SK-N-SH (cell line): Measurements from ENCODE around the gene BRD2. TPM values are rescaled to one million over a fixed set of nuclear protein-coding genes. Genes with fewer than 3 reads are reported as not detected.
A peak's percentile ranks its signal among the peaks of the same experiment; 100 is the strongest.

Experiments
- CTCF ChIA-PET: fragments of 300-600, 350-600 bp; formaldehyde crosslinking; extraction: SDS; loops from one replicate; lab custom pipeline; 2021; lab: Yijun Ruan, JAX
- POLR2A ChIA-PET: fragments of 350-600 bp; sonication (Branson Sonifier 250); formaldehyde crosslinking; extraction: SDS; loops from one replicate; lab custom pipeline; 2020; ENCODE audit warnings: antibody characterized with exemption, inconsistent platforms; lab: Yijun Ruan, JAX
- DNase-seq: peaks from one replicate; pipeline ENCODE4 v3.0.0; 2012
- H2AFZ ChIP-seq: fragments of 200-600 bp; sonication (generic); 2 replicates; pipeline ENCODE4 v1.8.1; 2016; ENCODE audit warnings: antibody characterized with exemption, mild to moderate bottlenecking, low read depth
- H3F3A ChIP-seq: fragments of 200-600 bp; sonication (generic); replicated peaks from 2 replicates; pipeline ENCODE3; 2016; ENCODE audit warnings: antibody characterized with exemption, mild to moderate bottlenecking; ENCODE audit not compliant: insufficient read depth
- H3K27ac ChIP-seq, 2 experiments: fragments of 200-500 bp in 1 of 2; fragments of 200-600 bp in 1 of 2; sonication (Bioruptor generic) in 1 of 2; sonication (generic), shearing (Covaris generic) in 1 of 2; 2 replicates each; pipeline versions ENCODE4 v1.5.1 to v1.6.1; 2014 to 2016; ENCODE audit warnings: low read depth in 2 of 2, inconsistent platforms in 1 of 2, low read length in 1 of 2, mild to moderate bottlenecking in 1 of 2, mixed read lengths in 1 of 2
- H3K27me3 ChIP-seq: fragments of 200-600 bp; sonication (generic), shearing (Covaris generic); 2 replicates; pipeline ENCODE4 v1.6.1; 2016; ENCODE audit warnings: mixed run types; ENCODE audit not compliant: insufficient read depth
- H3K36me3 ChIP-seq, 2 experiments: fragments of 200-500 bp in 1 of 2; fragments of 200-600 bp in 1 of 2; sonication (Bioruptor generic) in 1 of 2; sonication (generic) in 1 of 2; replicated peaks in 1 of 2; 2 replicates each; pipeline versions ENCODE3 to v1.5.1; 2014 to 2016; ENCODE audit warnings: low read length in 1 of 2, mild to moderate bottlenecking in 1 of 2; ENCODE audit not compliant: insufficient read depth in 2 of 2, control insufficient read depth in 1 of 2
- H3K4me1 ChIP-seq, 2 experiments: fragments of 200-500 bp in 1 of 2; fragments of 200-600 bp in 1 of 2; sonication (Bioruptor generic) in 1 of 2; sonication (generic), shearing (Covaris generic) in 1 of 2; 2 replicates each; pipeline versions ENCODE4 v1.5.1 to v1.6.1; 2014 to 2016; ENCODE audit warnings: low read depth in 1 of 2, low read length in 1 of 2, mixed run types in 1 of 2; ENCODE audit not compliant: insufficient read depth in 2 of 2, control insufficient read depth in 1 of 2
- H3K4me2 ChIP-seq: fragments of 200-600 bp; sonication (generic), shearing (Covaris generic); 2 replicates; pipeline ENCODE4 v1.6.1; 2017; ENCODE audit warnings: mixed run types
- H3K4me3 ChIP-seq, 2 experiments: fragments of 200-500 bp in 1 of 2; fragments of 200-600 bp in 1 of 2; sonication (Bioruptor generic) in 1 of 2; sonication (generic), shearing (Covaris generic) in 1 of 2; 2 replicates each; pipeline versions ENCODE4 v1.5.1 to v1.8.1; 2014 to 2016; ENCODE audit warnings: low read depth in 2 of 2, inconsistent platforms in 1 of 2, low read length in 1 of 2, mild to moderate bottlenecking in 1 of 2, mixed read lengths in 1 of 2, moderate library complexity in 1 of 2
- H3K79me2 ChIP-seq: fragments of 200-600 bp; sonication (generic); 2 replicates; pipeline ENCODE4 v1.8.1; 2017; ENCODE audit warnings: mild to moderate bottlenecking; ENCODE audit not compliant: insufficient read depth
- H3K9ac ChIP-seq: fragments of 200-600 bp; sonication (generic); 2 replicates; pipeline ENCODE4 v1.6.1; 2017; ENCODE audit warnings: mixed run types
- H3K9me2 ChIP-seq: fragments of 200-600 bp; sonication (generic); 2 replicates; pipeline ENCODE4 v1.6.1; 2017; ENCODE audit warnings: mixed run types
- H3K9me3 ChIP-seq: fragments of 200-600 bp; sonication (generic); 2 replicates; pipeline ENCODE4 v1.6.1; 2017; ENCODE audit warnings: mixed run types, mild to moderate bottlenecking, moderate library complexity
- H4K20me1 ChIP-seq: fragments of 200-600 bp; sonication (generic); 2 replicates; pipeline ENCODE4 v1.6.1; 2017; ENCODE audit warnings: mild to moderate bottlenecking, mixed run types; ENCODE audit not compliant: insufficient read depth
- CHD2 ChIP-seq: fragments of 150-350 bp; IDR thresholded peaks from 2 replicates; pipeline ENCODE4 v1.6.1; 2018; ENCODE audit warnings: low read length; ENCODE audit not compliant: partially characterized antibody
- CTCF ChIP-seq: fragments of 200-600 bp; sonication (generic); IDR thresholded peaks from 2 replicates; pipeline ENCODE4 v1.6.1; 2017; ENCODE audit warnings: antibody characterized with exemption, mild to moderate bottlenecking, moderate library complexity
- EP300 ChIP-seq, 2 experiments: IDR thresholded peaks; 2 replicates each; pipeline versions ENCODE4 v1.4.0 to v1.6.1; 2012; ENCODE audit warnings: borderline replicate concordance in 1 of 2, low read depth in 1 of 2, low read length in 1 of 2
- EZH2phosphoT487 ChIP-seq: fragments of 200-600 bp; sonication (generic); IDR thresholded peaks from 2 replicates; pipeline ENCODE4 v1.6.1; 2017; ENCODE audit warnings: low read depth, mixed run types, mild to moderate bottlenecking, antibody characterized with exemption, moderate library complexity, borderline replicate concordance
- FOSL2 ChIP-seq: IDR thresholded peaks from 2 replicates; pipeline ENCODE4 v1.4.0; 2012; ENCODE audit warnings: low read depth, mild to moderate bottlenecking, moderate library complexity, borderline replicate concordance
- FOXM1 ChIP-seq: IDR thresholded peaks from 2 replicates; pipeline ENCODE4 v1.4.0; 2012; ENCODE audit warnings: low read depth, mild to moderate bottlenecking
- GABPA ChIP-seq: IDR thresholded peaks from 2 replicates; pipeline ENCODE4 v1.4.0; 2012; ENCODE audit warnings: low read depth, mild to moderate bottlenecking
- MEF2A ChIP-seq: IDR thresholded peaks from 2 replicates; pipeline ENCODE4 v1.4.0; 2012; ENCODE audit warnings: low read depth, borderline replicate concordance
- NRF1 ChIP-seq: IDR thresholded peaks from 2 replicates; pipeline ENCODE4 v1.6.1; 2012; ENCODE audit warnings: low read depth, mild to moderate bottlenecking, low read length
- POLR2AphosphoS5 ChIP-seq: IDR thresholded peaks from 2 replicates; pipeline ENCODE4 v1.6.1; 2012; ENCODE audit warnings: low read depth, low read length
- SMC3 ChIP-seq: IDR thresholded peaks from 2 replicates; pipeline ENCODE4 v1.6.1; 2012; ENCODE audit warnings: low read depth, low read length, improper control_type of control experiment
- TAF1 ChIP-seq: IDR thresholded peaks from 2 replicates; pipeline ENCODE4 v1.6.1; 2012; ENCODE audit warnings: low read depth, mild to moderate bottlenecking, low read length, moderate library complexity, borderline replicate concordance
- TCF12 ChIP-seq: IDR thresholded peaks from 2 replicates; pipeline ENCODE4 v1.4.0; 2012
- TEAD4 ChIP-seq: IDR thresholded peaks from 2 replicates; pipeline ENCODE4 v1.4.0; 2012; ENCODE audit warnings: mild to moderate bottlenecking, borderline replicate concordance; ENCODE audit not compliant: insufficient read depth
- WGBS: methylation state at CpG from one replicate; pipeline ENCODE4 v1.1.6; 2017; ENCODE audit warnings: low lambda C conversion rate; 5-methylcytosine and 5-hydroxymethylcytosine counted together
- polyA plus RNA-seq, 3 experiments: library from polyadenylated mRNA; depleted of rRNA; stranded (reverse); fragments of >200 nt; gene quantifications; 2 replicates each; pipeline ENCODE4 v1.2.3, GENCODE V29; 2012

The BRD2 gene
- polyA plus RNA-seq, 1 of the 3 experiments (the other 2 are of a cell fraction): 104 TPM

- WGBS: 33% methylated on average over 3 of the region's 3 CpGs
- Histone ChIP-seq H3F3A (no peaks in the 10 kb centered on the region), H3K9ac (no peak overlapping the region), H3K4me1 (peaks cover 0 to 6% of the 10 kb centered on the region in 2 experiments; a peak in 1 of 4 replicates), H3K27ac (no peak overlapping the region), H3K36me3 (no peaks in the 10 kb centered on the region), H3K27me3 (no peaks in the 10 kb centered on the region), H3K79me2 (no peaks in the 10 kb centered on the region), H4K20me1 (no peaks in the 10 kb centered on the region), H2AFZ (no peak overlapping the region), H3K4me3 (no peak overlapping the region), H3K9me3 (peaks cover 4% of the 10 kb centered on the region; the same call in 1 of the 2 replicates), H3K9me2 (no peaks in the 10 kb centered on the region), H3K4me2 (no peak overlapping the region)
- POLR2A ChIA-PET: no interaction called here
- no peak for DNase-seq
- CTCF ChIA-PET: interaction anchor here (0.7 to 10.8 kb wide), 11 partner anchors 14 to 363 kb away, joined by 3 to 187 read pairs (median 11); partner anchors contain the start of genes BRD2, HLA-DMB and TAP2
- peak; percentile 43 for TF ChIP-seq CTCF
- no peak for TF ChIP-seq EZH2phosphoT487
Observed at GRCh38 chr6:32954986-32955802, 13.2 kb upstream of the BRD2 start.

- WGBS: 79% methylated on average over 2 of the region's 2 CpGs
- no peak overlapping the region for H2AFZ ChIP-seq
- no peak for DNase-seq
- no peak overlapping the region for H3K4me2 ChIP-seq
- ChIA-PET CTCF (interaction anchor here (4.3 to 10.8 kb wide), 4 partner anchors 13 to 70 kb away, joined by 28 to 187 read pairs (median 92); partner anchors contain the start of genes BRD2 and HLA-DMB), POLR2A (no interaction called here)
- H3F3A ChIP-seq: no peaks in the 10 kb centered on the region
- no peaks in the 10 kb centered on the region for H3K36me3 ChIP-seq
- TF ChIP-seq MEF2A (no peak), FOXM1 (no peak), POLR2AphosphoS5 (no peak), GABPA (no peak), SMC3 (no peak), TAF1 (no peak), FOSL2 (no peak), NRF1 (no peak), TCF12 (no peak), TEAD4 (no peak), CHD2 (no peak), EP300 (IDR thresholded peaks at IDR 0.05; ENCODE audit: borderline replicate concordance in 1 of 2, low read depth in 1 of 2, low read length in 1 of 2) (no peak), CTCF (no peak)
- H3K9ac ChIP-seq: no peak overlapping the region
- no peaks in the 10 kb centered on the region for H3K27me3 ChIP-seq
- H4K20me1 ChIP-seq: no peaks in the 10 kb centered on the region
- H3K9me2 ChIP-seq: no peaks in the 10 kb centered on the region
- no peak overlapping the region for H3K27ac ChIP-seq
- no peak overlapping the region for H3K4me3 ChIP-seq
- H3K79me2 ChIP-seq: no peaks in the 10 kb centered on the region
- peaks cover 4% of the 10 kb centered on the region; the same call in 1 of the 2 replicates for H3K9me3 ChIP-seq
- H3K4me1 ChIP-seq: peaks cover 0 to 6% of the 10 kb centered on the region in 2 experiments; a peak in 1 of 4 replicates
Observed at GRCh38 chr6:32956176-32956575, 12.2 kb upstream of the BRD2 start.
